ENCODE data around the gene MARCO. TPM values are rescaled to one million over a fixed set of nuclear protein-coding genes. Genes with fewer than 3 reads are reported as not detected.

Gene MARCO
- polyA plus RNA-seq, result not detected

GRCh38 chr2:118942031-118942430, at the start of gene MARCO:
MARCO (plus strand) TSS chr2:118942194; CDS start chr2:118942301, 107 bp downstream.
- Mint-ChIP-seq H3K4me1 (peaks cover 0 to 6% (median 0%) of the 10 kb centered on the region in 3 donors), H3K27me3 (peaks cover 9% of the 10 kb centered on the region), H3K9me3 (peaks cover 0 to 4% (median 0%) of the 10 kb centered on the region in 3 donors), H3K36me3 (no peaks in the 10 kb centered on the region), H3K4me3 (no peak within 1 kb of the TSS), H3K27ac (no peak within 1 kb of the TSS)

- no peak overlapping the region for H3K4me3 Mint-ChIP-seq
- H3K27me3 Mint-ChIP-seq, result peaks cover 3% of the 10 kb centered on the region
- peaks cover 3 to 16% (median 9%) of the 10 kb centered on the region in 3 donors for H3K9me3 Mint-ChIP-seq
- no peaks in the 10 kb centered on the region for H3K4me1 Mint-ChIP-seq
- H3K36me3 Mint-ChIP-seq, result no peaks in the 10 kb centered on the region
- H3K27ac Mint-ChIP-seq, result no peak overlapping the region
Measured at GRCh38 chr2:118893100-118893499, 48.9 kb upstream of the MARCO start.

GRCh38 chr2:118902266-118903028, 39.5 kb upstream of the MARCO start:
- peaks cover 7% of the 10 kb centered on the region for H3K27me3 Mint-ChIP-seq
- peaks cover 0 to 2% (median 1%) of the 10 kb centered on the region in 3 donors for H3K4me1 Mint-ChIP-seq
- H3K9me3 Mint-ChIP-seq, result peaks cover 0 to 4% (median 4%) of the 10 kb centered on the region in 3 donors
- no peak overlapping the region for H3K4me3 Mint-ChIP-seq
- H3K27ac Mint-ChIP-seq, result peak overlapping the region in 1 of 3 donors; percentile 11
- no peaks in the 10 kb centered on the region for H3K36me3 Mint-ChIP-seq

GRCh38 chr2:118903029-118903351, 39.0 kb upstream of the MARCO start:
- Mint-ChIP-seq H3K4me3 (no peak overlapping the region), H3K9me3 (peaks cover 0 to 5% (median 4%) of the 10 kb centered on the region in 3 donors), H3K27ac (peak overlapping the region in 1 of 3 donors; percentile 11), H3K4me1 (peaks cover 0 to 2% (median 1%) of the 10 kb centered on the region in 3 donors), H3K27me3 (peaks cover 8% of the 10 kb centered on the region), H3K36me3 (no peaks in the 10 kb centered on the region)

- H3K9me3 Mint-ChIP-seq, result peaks cover 0 to 5% (median 4%) of the 10 kb centered on the region in 3 donors
- peaks cover 8% of the 10 kb centered on the region for H3K27me3 Mint-ChIP-seq
- no peak overlapping the region for H3K4me3 Mint-ChIP-seq
- H3K4me1 Mint-ChIP-seq, result peaks cover 0 to 2% (median 1%) of the 10 kb centered on the region in 3 donors
- H3K36me3 Mint-ChIP-seq, result no peaks in the 10 kb centered on the region
- H3K27ac Mint-ChIP-seq, result no peak overlapping the region
Measured at GRCh38 chr2:118903551-118904479, 38.2 kb upstream of the MARCO start.

- Mint-ChIP-seq H3K4me3 (no peak overlapping the region), H3K4me1 (peaks cover 0 to 2% (median 1%) of the 10 kb centered on the region in 3 donors), H3K27me3 (peaks cover 8% of the 10 kb centered on the region), H3K27ac (no peak overlapping the region), H3K9me3 (peaks cover 2 to 5% (median 4%) of the 10 kb centered on the region in 3 donors), H3K36me3 (no peaks in the 10 kb centered on the region)
Measured at GRCh38 chr2:118905206-118905605, 36.8 kb upstream of the MARCO start.

- H3K27ac Mint-ChIP-seq, result no peak overlapping the region
- peaks cover 0 to 2% (median 1%) of the 10 kb centered on the region in 3 donors for H3K4me1 Mint-ChIP-seq
- peaks cover 10% of the 10 kb centered on the region for H3K27me3 Mint-ChIP-seq
- H3K9me3 Mint-ChIP-seq, result peaks cover 2 to 5% (median 4%) of the 10 kb centered on the region in 3 donors
- no peak overlapping the region for H3K4me3 Mint-ChIP-seq
- no peaks in the 10 kb centered on the region for H3K36me3 Mint-ChIP-seq
Measured at GRCh38 chr2:118906186-118906585, 35.8 kb upstream of the MARCO start.

GRCh38 chr2:118907759-118908158, 34.2 kb upstream of the MARCO start:
- Mint-ChIP-seq H3K9me3 (peaks cover 2 to 5% (median 4%) of the 10 kb centered on the region in 3 donors), H3K4me3 (no peak overlapping the region), H3K27me3 (peaks cover 8% of the 10 kb centered on the region), H3K36me3 (no peaks in the 10 kb centered on the region), H3K4me1 (peaks cover 0 to 2% (median 1%) of the 10 kb centered on the region in 3 donors), H3K27ac (peak overlapping the region in 1 of 3 donors; percentile 33)

GRCh38 chr2:118909191-118909590, 32.8 kb upstream of the MARCO start:
- peak overlapping the region in 1 of 3 donors; percentile 39 for H3K27ac Mint-ChIP-seq
- H3K27me3 Mint-ChIP-seq, result peaks cover 9% of the 10 kb centered on the region
- peaks cover 0 to 5% (median 2%) of the 10 kb centered on the region in 3 donors for H3K9me3 Mint-ChIP-seq
- no peaks in the 10 kb centered on the region for H3K36me3 Mint-ChIP-seq
- peaks cover 0 to 1% (median 0%) of the 10 kb centered on the region in 3 donors for H3K4me1 Mint-ChIP-seq
- no peak overlapping the region for H3K4me3 Mint-ChIP-seq

- H3K36me3 Mint-ChIP-seq, result no peaks in the 10 kb centered on the region
- no peaks in the 10 kb centered on the region for H3K4me1 Mint-ChIP-seq
- no peak overlapping the region for H3K4me3 Mint-ChIP-seq
- H3K27ac Mint-ChIP-seq, result peak overlapping the region in 1 of 3 donors; percentile 71
- H3K27me3 Mint-ChIP-seq, result peaks cover 7% of the 10 kb centered on the region
- peaks cover 0 to 5% (median 2%) of the 10 kb centered on the region in 3 donors for H3K9me3 Mint-ChIP-seq
Measured at GRCh38 chr2:118911166-118911856, 30.7 kb upstream of the MARCO start.

- Mint-ChIP-seq H3K4me1 (no peaks in the 10 kb centered on the region), H3K27me3 (peaks cover 7% of the 10 kb centered on the region), H3K9me3 (peaks cover 0 to 5% (median 2%) of the 10 kb centered on the region in 3 donors), H3K27ac (no peak overlapping the region), H3K36me3 (no peaks in the 10 kb centered on the region), H3K4me3 (no peak overlapping the region)
Measured at GRCh38 chr2:118911936-118912335, 30.1 kb upstream of the MARCO start.

GRCh38 chr2:118913131-118913802, 28.7 kb upstream of the MARCO start:
- Mint-ChIP-seq H3K9me3 (peaks cover 0 to 2% (median 0%) of the 10 kb centered on the region in 3 donors), H3K4me3 (no peak overlapping the region), H3K4me1 (no peaks in the 10 kb centered on the region), H3K27ac (no peak overlapping the region), H3K36me3 (no peaks in the 10 kb centered on the region), H3K27me3 (peaks cover 5% of the 10 kb centered on the region)

GRCh38 chr2:118913803-118914645, 28.0 kb upstream of the MARCO start:
- Mint-ChIP-seq H3K27ac (no peak overlapping the region), H3K36me3 (no peaks in the 10 kb centered on the region), H3K27me3 (peaks cover 5% of the 10 kb centered on the region), H3K4me3 (no peak overlapping the region), H3K4me1 (no peaks in the 10 kb centered on the region), H3K9me3 (peaks cover 0 to 2% (median 0%) of the 10 kb centered on the region in 3 donors)
